Stimulated activated CD4-positive, alpha-beta T cell treated with anti-CD3 and anti-CD28 coated beads, Interleukin-4, amount 100 ng/mL, for 48 hours (primary cell): ENCODE data around the gene CAB39.
A peak's percentile ranks its signal among the peaks of the same experiment; 100 is the strongest.
"Not testable (repeated sequence)": the region's sequence is repeated elsewhere in the genome, so short reads cannot be mapped to it uniquely, and the experiment has no call there.

Experiments
- DNase-seq, 2 donors: peaks; one replicate each; pipeline ENCODE4 v3.0.0-alpha.2; 2020; ENCODE audit warnings: low read depth in 2 of 2

CAB39 gene

DNA sequence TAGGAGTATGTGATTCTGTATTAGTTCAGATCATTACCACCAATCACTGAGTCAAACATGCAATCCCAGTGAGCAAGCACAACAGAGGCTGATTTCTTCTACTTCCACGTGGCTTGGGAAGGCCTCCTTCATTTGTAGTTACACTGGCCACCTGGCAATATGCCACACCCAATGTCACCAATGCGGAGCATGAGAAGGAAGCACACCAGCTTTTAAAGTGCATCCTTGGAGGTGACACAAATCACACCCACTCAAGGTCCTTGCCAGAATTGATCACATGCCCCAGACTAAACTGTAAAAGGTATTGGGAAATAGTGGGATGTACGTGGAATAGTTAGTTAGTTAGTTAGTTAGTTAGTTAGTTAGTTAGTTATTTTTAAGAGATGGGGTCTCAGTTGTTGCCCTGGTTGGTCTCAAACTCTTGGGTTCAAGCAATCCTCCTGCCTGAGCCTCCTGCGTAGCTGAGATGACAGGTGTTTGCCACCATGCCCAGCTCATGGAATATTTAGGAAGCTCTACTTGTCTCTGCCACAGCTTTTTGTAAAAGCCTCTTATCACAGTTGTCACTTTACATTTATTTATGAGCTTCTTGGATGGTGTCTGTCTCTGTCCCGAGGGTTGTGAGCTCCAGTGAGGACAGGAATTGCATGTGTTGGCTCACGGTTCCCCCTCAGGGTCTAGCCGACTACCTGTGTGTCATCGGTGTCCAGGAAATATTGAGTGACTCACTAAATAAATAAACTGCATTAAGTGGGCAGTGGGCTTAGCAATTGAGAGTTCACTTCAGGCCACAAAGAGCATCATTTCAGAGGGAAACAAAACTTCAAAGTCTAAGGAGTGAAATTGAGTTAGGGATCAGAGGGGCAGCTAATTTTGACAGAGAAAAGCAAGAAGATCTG lies 28.1 kb upstream of the CAB39 start:
- no peak for DNase-seq

DNA sequence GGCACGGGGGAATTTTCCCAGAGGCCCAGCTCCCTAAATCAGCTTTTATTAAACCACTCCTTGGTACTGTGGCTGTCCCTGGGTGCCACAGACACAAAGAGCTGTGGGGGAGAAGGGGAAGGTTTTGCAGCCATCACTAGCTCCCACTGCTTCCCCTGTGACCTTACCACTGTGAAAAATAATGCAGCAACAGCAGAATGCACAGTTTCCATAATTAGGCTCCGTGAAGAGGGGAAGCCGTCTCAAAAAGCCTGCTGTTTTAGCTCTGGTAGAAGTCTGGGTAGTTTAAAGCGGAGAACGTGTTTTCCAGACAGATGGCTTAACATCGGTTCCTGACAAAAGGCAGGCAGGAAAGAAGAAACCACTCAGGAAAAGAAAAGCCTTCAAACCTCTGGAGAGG lies 27.5 kb upstream of the CAB39 start:
- no peak for DNase-seq

DNA sequence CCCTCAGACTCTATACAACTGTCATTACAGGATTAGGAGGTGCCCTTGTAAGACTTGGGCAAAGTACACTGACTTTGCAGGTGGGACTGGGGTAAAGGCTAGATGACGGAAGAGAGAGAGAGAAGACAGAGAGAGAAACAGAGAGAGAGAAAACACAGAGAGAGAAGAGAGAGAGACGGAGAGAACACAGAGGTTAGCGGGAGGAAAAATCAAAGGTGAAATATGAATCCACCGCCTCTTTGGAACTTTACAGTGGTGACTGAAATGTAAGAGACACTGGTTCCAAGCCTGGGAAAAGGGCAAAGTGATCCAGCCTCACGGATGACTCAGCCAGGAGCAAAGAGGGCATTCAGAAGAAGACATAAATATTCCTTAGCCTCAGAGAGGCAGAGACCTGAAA lies 25.1 kb upstream of the CAB39 start:
- DNase-seq: no peak

DNA sequence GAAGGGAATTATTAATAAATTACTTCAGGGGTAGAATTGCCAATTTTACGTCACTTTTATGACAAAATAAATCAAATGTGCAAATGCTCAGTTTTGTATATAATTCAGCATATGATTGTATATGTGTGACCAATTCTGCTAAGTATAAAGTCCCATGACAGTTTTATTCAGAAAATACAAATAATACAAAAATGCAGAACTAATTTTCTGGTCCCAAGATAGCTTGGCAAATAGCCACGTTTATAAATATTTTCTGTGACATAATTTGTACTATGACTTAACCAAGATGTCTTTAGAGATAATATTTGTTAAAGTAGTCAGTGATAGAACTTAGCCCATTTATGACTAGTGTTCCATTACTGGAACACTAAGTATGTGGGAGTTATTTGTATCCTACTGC lies 24.2 kb upstream of the CAB39 start:
- no peak for DNase-seq

DNA sequence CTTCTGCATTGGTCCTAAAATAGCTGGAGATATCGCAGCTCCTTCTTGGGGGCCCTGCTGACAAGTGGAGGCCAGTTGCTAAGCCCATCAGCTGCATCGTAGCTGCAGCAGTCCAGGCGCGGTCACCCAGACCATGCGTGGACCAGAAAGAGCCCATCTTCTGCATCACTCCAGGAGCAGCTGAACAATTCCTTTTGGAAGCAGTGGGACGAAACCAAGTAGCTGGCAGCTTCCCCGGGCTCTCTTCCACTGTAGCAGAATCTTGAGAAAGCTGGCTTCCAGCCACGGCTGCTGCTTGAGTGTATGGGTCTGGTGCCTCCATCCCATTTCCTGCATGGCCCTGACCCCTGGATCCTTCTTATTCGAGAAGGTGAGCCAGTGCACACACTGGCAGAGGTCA lies 22.2 kb upstream of the CAB39 start:
- DNase-seq: no peak

DNA sequence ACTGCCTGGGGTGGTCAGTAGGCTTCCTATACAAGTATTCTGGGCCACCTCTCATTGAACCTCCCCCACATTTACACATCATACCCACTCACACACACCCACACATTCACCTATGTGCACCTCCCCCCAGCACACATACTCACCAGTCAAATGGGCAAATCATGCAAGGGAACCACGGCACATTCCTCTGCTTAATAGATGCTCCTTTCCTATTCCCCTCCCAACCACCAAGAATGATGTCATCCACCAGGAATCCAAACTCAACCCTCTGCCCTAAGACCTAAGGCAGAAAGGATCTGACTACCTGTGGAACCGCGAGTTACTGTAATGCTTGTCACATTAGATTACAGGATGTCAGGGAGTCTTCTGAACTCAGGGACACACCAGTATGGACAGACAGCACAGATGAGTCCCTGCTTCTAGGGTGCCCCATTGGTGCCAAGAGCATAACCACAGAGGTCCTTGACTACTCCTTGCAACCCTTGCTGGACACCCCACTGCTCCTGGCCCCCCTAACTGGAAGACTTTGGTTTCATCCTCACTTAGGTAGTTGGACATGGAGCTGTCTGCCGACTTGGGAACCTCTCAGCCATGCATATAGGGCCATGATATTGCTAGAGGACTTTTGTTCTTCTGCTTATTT lies 21.5 kb upstream of the CAB39 start:
- DNase-seq: no peak

DNA sequence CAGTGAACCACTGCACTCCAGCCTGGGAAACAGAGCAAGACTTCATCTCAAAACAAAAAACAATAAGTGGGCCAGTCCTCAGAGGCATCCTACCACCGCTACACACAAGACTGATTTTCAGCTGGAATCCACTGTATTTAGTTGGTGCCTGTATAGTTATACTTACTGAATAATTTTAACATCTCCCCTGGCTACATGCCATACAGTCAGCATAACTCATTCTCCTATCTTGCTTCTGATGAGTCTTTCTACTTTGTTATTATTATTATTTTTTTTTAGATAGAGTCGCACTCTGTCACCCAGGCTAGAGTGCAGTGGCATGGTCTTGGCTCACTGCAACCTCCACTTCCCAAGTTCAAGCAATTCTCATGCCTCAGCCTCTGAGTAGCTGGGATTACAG lies 19.9 kb upstream of the CAB39 start:
- no peak for DNase-seq

DNA sequence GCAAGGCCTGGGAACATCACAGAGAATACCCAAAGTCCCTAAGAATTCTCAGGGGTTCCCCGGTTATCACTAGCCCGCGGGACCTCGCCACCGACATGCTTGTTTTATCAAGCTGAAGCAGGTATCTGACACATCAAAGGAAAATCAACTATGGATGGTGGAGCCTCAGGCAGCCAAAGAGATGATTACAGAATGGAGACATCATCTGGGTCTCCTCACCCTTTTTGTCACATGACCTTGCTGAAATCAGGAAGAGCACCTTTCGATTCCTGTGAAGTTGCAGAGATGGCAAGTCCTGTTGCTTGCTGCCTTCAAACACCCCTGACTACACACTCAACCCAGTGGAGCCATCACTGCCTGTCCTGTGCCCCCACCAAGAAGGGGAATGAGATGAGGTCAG lies 19.2 kb upstream of the CAB39 start:
- no peak for DNase-seq

DNA sequence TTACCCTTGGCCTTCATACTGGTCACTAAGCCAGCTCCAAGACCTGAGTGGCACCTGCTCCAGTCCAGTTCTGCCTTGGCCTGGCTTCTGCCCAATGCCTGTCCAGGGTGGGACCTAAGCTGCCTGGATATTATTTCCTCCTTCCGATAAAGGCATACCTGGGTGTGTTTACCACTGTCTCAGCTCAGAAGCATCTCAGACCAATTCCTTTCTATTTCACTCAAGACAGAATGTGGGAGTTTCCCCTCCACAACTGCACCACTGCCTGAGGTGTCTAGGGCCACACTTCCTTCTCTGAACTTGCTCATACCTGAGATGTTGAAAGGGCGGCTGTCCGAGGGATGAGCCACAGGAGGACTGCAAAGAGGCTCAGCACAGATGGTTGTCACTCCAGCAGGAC lies 18.4 kb upstream of the CAB39 start:
- DNase-seq: no peak

DNA sequence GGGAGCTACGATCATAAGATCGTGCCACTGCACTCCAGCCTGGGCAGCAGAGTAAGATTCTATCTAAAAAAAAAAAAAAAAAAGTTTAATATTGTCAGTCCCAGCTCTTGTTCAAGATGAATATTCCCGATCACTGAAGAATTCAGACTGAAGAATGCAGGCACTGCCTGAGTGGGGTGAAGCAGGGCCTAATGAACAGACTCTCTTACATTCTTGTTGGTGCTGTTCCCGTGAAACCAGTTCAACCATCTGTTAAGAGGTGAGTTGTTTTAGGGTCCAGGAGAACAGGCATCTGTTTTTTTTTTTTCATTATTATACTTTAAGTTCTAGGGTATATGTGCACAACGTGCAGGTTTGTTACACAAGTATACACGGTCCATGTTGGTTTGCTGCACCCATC lies 17.1 kb upstream of the CAB39 start:
- no peak for DNase-seq

DNA sequence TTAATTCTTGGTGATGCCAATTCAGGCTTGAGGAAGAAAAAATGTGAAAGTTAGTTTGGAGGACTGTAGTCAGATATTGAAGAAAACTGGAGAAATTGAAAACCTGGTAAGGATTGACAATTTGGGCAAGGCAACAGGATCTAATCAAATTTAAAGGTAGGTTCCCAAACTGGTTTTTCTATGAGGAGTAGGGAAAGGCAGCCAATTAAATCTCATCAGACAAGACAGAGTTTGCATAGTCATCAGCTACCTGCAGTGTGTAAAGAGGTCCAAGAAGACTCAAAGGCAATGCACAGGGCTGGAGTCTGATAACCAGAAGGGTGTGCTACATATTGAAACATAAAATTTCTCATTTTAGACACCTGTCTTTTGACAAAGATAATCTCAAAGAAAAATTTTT lies 16.0 kb upstream of the CAB39 start:
- no peak for DNase-seq

DNA sequence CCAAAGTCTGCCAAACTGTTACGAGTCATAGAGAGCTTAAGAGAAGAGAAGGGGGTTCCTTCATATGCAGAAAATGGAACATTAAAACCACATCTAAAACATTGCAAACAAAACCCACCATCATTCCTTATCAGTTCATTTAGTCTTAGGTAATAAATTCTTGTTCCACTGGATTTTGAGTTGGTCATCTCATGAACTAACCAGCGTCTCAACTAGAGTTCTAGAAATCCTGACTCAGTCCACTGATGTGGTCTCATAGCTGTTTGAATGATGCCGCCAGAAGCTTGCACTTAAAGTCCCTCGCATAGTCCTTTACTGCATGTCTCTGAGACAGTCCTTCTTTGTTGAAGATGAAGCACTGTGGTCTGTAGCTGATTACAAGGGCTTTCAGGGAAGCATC lies 15.0 kb upstream of the CAB39 start:
- DNase-seq: no peak

DNA sequence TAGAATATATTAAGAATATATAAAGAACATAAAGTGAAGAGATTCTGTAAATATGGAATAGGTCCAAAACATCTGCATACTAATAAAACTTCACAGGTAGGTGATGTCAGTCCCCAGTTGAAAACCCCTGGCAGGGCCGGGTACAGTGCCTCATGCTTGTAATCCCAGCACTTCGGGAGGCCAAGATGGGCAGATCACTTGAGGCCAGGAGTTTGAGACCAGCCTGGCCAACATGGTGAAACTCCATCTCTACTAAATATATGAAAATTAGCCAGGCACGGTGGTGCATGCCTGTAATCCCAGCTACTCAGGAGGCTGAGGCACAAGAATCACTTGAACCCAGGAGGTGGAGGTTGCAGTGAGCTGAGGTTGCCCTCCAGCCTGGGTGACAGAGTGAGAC lies 13.9 kb upstream of the CAB39 start:
- not testable (repeated sequence) for DNase-seq

DNA sequence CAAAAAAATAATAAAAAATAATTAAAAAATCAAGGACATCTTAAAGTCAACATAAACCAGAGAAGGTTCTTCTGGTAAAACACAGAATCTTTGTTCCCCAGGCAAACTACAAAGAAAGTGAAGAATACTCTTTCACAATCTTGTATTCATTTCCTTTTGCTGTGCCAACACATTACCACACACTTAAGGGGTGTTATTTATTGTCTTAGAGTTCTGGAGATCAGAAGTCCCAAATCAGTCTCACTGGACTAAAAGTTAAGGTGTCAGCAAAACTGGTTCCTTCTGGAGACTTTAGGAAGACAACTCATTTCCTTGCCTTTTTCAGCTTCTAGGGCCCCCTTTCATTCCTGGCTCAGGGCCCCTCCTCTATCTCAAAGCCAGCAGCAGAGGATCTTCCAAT lies 12.2 kb upstream of the CAB39 start:
- DNase-seq: no peak

DNA sequence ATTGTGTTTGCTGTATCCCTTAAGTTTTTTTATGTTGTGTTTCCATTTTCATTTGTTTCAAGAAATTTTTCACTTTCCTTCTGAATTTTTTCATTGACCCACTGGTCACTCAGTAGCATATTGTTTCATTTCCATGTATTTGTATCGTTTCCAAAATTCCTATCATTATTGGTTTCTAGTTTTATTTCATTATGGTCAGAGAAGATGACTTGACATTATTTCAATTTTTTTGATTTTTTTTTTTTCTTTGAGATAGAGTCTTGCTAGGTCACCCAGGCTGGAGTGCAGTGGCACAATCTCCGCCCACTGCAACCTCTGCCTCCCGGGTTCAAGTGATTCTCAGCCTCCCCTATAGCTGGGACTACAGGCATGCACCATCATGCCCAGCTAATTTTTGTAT lies 11.3 kb upstream of the CAB39 start:
- no peak for DNase-seq

DNA sequence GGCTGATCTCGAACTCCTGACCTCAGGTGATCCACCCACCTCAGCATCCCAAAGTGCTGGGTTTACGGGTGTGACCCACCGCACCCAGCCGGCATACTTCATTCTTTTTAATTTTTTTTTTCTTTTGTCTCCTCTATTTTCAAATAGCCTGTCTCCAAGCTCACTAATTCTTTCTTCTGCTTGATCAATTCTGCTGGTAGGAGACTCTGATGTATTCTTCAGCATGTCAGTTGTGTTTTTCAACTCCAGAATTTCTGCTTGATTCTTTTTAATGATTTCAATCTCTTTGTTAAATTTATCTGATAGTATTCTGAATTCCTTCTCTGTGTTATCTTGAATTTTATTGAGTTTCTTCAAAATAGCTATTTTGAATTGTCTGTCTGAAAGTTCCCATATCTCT lies 10.2 kb upstream of the CAB39 start:
- DNase-seq: not testable (repeated sequence)

DNA sequence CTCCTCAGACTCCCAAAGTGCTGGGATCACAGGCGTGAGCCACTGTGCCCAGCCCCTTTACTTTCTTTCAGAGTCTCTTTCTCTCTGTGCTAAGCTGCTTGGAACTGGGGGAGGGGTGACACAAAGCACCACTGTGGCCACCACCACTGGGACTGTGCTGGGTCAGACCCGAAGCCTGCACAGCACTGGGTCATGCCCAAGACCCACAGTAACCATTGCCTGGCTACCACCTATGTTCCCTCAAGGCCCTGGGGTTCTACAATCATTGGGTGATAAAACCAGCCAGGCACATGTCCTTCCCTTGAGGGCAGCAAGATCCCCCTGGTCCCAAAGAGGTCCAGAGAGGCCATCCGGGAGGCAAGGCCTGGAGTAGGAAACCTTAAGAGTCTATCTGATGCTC lies 9.1 kb upstream of the CAB39 start:
- DNase-seq: no peak

DNA sequence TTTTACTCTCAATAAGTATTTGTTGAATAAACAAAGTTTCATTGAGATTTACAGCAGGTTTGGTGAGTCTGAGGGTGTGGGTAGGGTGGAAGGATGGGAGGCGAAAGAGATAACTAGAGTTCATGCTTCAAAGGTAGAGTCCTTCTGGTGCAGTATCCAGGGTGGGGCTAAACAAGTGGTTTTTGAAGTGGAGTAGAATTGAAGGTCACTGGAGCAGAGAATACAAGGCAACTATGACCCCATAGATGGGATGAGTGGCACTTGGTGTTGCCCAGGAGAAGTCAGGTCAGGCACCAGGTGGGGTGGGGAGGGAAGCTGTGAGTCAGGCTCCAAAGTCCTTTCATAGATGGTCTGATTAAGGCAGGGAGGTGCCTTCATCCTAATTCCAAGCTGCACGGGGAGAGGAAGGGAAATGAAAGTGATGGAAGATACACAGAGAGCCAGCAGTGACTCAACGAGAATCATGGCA lies 6.6 kb upstream of the CAB39 start:
- DNase-seq: no peak

DNA sequence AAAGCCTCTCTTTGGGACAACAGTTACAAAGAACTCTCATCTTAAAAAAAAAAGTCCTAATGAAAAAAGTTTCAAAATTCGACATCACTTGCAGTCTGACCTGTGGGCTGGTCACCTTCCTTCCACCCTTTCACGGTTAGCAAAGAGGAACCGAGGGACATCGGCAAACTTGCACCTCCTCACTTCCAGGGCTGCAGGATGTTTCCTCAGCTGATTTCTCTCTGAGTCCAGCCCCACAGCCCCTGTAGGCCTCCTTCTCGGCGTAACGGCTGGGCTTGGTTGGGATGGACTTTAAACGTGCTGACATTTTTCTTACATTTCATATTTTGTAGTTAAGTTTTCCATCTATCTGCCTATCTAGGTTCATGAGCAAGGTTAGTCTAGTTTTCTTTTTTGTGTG lies 5.7 kb upstream of the CAB39 start:
- DNase-seq: no peak

DNA sequence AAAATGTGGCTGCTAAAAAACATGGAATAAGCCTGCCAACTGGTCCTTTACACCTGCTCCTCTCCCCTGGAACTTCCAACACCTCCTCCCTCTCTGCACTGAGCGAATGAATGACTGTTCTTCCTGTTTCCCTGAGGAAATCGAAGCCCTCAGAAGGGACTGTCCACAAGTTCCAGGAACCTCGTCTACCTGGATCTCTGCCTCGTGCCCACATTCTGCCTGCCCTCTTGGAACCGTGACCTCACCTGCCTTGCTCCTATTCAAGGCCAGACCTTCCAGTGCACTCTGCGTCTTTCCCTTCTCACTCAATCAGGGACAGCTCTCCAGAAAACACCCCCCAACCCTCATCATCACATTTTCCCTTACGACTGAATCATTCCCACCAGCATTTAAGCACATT lies 4.4 kb upstream of the CAB39 start:
- DNase-seq: no peak

DNA sequence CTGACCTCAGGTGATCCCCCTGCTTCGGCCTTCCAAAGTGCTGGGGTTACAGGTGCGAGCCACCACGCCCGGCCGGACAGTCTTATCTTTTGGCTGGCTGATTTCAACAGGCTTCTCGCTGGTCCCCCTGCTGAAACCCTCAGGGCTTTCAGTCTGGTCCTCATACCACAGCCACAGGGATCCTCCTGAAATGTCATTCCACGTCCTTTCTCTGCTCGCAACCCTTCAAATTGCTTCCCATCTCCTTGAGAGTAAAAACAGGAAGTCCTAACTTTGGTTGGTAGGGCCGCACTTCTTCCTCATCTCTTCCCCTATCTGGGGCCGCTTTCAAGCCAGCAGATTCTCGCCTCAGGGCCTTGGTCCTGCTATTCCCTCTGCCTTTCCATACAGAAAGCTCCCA lies 1.4 kb upstream of the CAB39 start:
- DNase-seq: no peak

DNA sequence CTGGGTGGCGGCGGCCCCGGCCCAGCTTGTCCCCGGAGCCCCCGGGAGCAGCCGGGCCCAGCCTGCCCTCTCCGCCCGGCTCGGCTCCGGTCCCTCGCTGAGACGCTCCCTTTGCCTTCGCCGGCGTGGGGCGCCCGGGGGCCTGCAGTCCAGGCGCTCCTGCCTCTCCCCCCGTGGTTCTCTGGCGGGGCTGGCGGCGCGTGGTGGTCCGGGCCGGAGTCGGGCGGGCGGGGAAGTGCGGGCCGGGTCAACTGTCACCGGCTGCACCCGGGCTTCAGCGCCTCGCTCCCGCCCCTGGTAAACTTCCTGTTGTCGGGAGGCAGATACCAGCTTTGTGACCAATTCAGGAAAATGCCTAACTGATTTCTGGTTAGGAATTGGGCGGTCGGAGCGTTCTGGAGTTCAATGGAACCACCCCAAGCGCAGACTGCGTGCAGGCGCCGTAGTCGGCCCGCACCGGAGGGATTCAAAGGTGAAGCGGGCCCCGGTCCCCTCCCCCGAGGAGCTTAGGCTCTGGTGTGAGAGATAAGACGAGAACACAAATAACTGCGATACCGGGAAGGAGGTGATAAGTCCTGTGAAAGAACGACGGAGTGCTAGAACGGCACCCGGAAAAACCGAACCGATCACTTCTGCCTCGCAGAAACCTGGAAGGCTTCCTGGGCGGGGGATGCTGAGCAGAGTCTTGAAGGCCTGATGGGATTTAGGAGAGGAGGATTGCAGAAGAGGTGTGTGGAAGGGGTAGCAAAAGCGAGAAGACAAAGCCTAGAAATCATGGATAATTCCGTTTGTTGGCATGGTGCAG lies 891 bp downstream of the CAB39 start:
- DNase-seq: peak; percentile 27 to 28

DNA sequence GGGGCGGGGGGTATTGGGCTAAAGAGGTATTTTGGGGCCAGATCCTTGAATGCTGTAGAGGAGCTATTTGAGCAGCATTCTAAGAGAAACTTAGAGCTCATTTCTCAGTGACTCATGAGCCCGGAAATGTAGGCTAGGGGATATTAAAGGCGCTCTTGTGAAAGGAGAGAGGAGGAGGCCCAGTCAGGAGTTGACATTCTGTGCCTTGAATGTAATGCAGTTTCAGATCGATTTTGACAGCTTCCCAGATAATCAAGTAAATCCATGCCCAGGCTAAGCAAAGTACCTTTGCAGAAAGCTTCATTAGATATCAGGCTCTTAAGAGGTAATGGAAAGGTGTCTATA lies 1.5 kb downstream of the CAB39 start:
- DNase-seq: peak in 1 of 2 donors; percentile 41
